ENCODE results near the gene SAV1.
A peak's percentile ranks its signal among the peaks of the same experiment; 100 is the strongest.
"Not testable (repeated sequence)": the region's sequence is repeated elsewhere in the genome, so short reads cannot be mapped to it uniquely, and the experiment has no call there.

SAV1 gene

DNA sequence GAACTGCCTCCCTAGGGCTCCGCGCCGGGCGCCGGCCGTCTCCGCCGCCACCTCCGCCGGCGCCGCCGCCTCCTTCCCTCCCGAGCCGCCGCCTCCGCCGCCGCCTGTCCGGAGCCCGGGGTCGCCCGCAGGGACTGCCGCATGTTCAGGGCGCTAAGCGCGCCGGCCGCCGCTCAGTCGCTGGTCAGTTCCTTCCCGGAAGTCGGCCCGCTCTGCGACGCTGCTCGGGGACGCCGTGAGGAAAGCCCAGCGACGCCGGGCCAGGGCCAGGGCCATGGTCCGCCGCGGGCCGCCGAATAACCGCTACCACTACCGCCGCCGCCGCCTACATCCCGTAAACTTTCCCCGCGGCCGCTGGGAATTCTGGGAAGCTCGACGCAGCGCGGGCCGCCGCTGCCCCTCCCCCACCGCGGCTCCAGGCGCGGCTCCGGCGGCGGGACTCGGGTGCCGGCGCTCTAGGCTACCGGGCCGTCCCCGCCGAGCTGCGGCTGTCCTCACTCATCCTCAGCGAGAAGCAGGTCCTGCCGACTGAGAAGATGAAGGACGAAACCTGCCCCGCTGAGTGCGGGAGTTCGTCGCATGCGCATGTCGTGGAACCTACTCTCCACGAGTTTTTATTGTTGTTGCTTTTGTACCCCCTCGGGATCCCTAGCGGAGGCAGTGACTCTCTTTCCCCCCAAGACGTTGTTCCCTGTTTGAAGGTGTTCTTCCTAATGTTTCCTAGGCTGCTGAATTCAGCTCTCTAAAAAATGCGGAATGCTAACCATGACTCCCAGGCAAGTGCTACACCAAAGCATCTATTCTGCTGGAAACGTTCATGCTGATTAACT lies at the start of gene SAV1:
SAV1 (minus strand) TSS at position 311 of the 830 bp plus-strand sequence. CDS start 339 bp downstream, outside the sequence.
- peak in 1 of 2 donors; percentile 22 for DNase-seq (ENCODE audit: extremely low read depth in 1 of 2, low read depth in 1 of 2)

DNA sequence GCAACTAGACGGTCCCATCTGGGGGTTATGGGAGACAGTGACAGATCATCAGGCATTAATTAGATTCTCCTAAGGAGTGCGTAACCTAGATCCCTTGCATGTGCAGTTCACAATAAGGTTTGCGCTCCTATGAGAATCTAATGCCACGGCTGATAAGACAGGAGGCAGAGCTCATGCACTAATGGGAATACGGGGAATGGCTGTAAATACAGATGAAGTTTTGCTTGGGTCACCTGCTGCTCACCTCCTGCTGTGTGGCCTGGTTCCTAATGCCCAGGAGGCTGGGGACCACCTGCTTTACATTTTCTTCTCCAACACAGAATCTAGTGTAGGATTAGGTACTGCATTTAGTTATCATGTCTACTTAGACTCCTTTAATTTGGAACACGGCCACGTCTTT lies 49.7 kb upstream of the SAV1 start:
- DNase-seq (ENCODE audit: extremely low read depth in 1 of 2, low read depth in 1 of 2) = no peak

GRCh38 chr14:50714450-50715073 lies 46.5 kb upstream of the SAV1 start:
- no peak for DNase-seq (ENCODE audit: extremely low read depth in 1 of 2, low read depth in 1 of 2)

- no peak for DNase-seq (ENCODE audit: extremely low read depth in 1 of 2, low read depth in 1 of 2)
These were observed 42.9 kb upstream of the SAV1 start for GRCh38 chr14:50711043-50711442.

GRCh38 chr14:50705026-50705593 lies 37.0 kb upstream of the SAV1 start:
- DNase-seq (ENCODE audit: extremely low read depth in 1 of 2, low read depth in 1 of 2) = no peak

- no peak for DNase-seq (ENCODE audit: extremely low read depth in 1 of 2, low read depth in 1 of 2)
These were observed 36.4 kb upstream of the SAV1 start for GRCh38 chr14:50704454-50705010.

DNA sequence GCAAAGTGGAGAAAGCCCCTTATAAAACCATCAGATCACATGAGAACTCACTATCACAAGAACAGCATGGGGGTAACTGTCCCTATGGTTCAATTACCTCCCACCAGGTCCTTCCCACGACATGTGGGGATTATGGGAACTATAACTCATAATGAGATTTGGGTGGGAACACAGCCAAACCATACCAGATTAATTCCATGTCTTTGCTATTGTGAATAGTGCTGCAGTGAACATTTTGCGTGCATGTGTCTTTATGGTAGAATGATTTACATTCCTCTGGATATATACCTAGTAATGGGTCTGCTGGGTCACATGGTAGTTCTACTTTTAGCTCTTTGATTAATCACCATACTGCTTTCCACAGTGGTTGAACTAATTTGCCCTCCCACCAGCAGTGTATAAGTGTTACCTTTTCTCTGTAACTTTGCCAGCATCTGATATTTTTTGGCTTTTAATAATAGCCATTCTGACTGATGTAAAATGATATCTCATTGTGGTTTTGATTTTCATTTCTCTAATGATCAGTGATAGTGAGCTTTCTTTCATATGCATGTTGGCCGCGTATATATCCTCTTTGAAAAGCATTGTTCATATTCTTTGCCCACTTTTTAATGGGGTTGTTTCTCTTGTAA lies 29.7 kb upstream of the SAV1 start:
- no peak for DNase-seq (ENCODE audit: extremely low read depth in 1 of 2, low read depth in 1 of 2)

DNA sequence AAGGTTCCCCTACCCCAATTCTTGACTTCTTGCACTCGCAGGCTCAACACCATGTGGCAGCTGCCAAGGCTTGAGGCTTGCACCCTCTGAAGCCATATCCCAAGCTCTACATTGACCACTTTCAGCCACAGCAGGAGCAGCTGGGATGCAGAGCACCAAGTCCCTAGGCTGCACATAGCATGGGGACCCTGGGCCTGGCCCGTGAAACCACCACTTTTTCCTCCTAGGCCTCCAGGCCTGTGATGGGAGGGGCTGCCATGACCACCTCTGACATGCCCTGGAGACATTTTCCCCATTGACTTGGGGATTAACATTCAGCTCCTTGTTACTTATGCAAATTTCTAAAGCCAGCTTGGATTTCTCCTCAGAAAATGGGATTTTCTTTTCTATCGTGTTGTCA lies 26.2 kb upstream of the SAV1 start:
- DNase-seq (ENCODE audit: extremely low read depth in 1 of 2, low read depth in 1 of 2) = not testable (repeated sequence)

- no peak for DNase-seq (ENCODE audit: extremely low read depth in 1 of 2, low read depth in 1 of 2)
These were observed 20.8 kb upstream of the SAV1 start for GRCh38 chr14:50688875-50689274.

DNA sequence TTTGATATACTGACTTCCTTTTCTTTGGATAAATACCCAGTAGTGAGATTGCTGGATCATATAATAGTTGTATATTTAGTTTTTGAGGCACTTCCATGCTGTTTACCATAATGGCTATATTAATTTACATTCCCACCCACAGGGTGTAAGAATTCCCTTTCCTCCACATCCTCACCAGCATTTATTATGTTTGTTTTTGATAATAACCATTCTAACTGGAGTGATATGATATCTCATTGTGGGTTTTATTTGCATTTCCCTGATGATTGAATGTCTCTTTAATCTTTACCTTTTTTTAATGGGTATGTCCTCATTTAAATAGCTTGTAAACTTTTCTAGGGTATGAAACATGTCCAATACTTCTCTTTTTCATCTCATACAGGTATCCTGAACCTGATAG lies 11.6 kb upstream of the SAV1 start:
- no peak for DNase-seq (ENCODE audit: extremely low read depth in 1 of 2, low read depth in 1 of 2)

GRCh38 chr14:50678163-50678562 lies 10.1 kb upstream of the SAV1 start:
- no peak for DNase-seq (ENCODE audit: extremely low read depth in 1 of 2, low read depth in 1 of 2)

DNA sequence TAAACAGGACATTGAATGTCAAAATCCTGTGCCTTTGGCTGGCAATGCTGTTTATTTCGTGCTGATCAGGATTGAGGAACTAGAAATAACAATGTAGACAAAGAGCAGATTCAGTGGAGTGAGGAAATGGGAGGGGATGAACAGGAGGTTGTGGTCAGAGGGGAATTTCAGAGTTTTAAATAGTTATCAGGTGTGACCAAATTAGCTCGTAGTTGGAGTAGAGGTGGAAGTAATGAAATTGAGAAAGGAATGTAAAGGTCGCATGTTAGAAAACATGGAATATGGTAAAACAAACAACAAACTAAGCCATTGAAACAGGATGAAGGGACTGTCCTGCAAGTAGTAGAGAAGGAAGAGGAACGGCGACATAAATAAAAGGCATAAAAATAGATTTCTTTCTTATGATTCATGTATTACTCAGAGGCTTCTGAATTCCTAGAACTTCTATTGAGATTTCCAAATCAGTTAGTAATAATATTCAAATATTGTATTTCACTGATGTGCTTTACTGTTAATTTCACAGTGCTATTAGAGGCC lies 9.5 kb upstream of the SAV1 start:
- no peak for DNase-seq (ENCODE audit: extremely low read depth in 1 of 2, low read depth in 1 of 2)

GRCh38 chr14:50676814-50677516 lies 8.9 kb upstream of the SAV1 start:
- DNase-seq (ENCODE audit: extremely low read depth in 1 of 2, low read depth in 1 of 2) = no peak

DNA sequence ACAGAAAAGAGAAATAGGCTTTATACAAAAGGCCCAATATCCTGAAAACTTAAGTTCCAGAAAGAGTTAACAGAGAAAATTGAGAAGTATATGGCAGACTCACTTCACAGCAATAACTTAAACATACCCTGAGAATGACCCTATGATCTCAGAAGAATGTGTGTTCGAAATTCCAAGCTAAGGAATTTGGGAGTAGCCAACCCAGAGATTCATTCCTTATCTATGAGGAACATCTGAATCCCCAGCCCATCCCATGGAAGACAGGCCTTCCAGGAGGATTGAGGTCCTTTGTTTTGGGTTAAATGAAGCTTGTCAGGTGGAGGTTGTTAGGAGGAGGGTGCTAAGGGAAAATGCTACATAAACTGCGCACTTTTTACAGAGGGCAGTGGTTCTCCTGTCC lies 7.5 kb upstream of the SAV1 start:
- DNase-seq (ENCODE audit: extremely low read depth in 1 of 2, low read depth in 1 of 2) = no peak

DNA sequence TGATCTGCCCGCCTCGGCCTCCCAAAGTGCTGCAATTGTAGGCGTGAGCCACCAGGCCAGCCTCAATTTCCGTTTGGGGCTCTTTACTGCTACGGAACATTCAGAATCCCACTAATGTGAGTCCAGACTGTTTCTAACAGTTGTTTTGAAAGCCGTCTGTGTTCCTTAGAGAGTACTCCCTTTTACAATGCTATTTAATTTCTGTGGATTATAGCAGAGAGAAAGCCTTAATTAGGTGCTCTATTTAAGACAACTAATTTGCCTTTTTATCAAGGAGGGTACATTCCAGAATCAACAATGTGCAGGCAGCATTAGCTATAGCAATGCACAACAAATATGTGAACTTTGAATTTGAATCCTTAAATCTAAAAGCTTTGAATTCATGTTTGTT lies 2.8 kb upstream of the SAV1 start:
- no peak for DNase-seq (ENCODE audit: extremely low read depth in 1 of 2, low read depth in 1 of 2)

GRCh38 chr14:50670196-50670865 lies 2.2 kb upstream of the SAV1 start:
- no peak for DNase-seq (ENCODE audit: extremely low read depth in 1 of 2, low read depth in 1 of 2)

- no peak for DNase-seq (ENCODE audit: extremely low read depth in 1 of 2, low read depth in 1 of 2)
These were observed 1.4 kb upstream of the SAV1 start for GRCh38 chr14:50669441-50669986.

GRCh38 chr14:50668826-50669143 lies 679 bp upstream of the SAV1 start:
- DNase-seq (ENCODE audit: extremely low read depth in 1 of 2, low read depth in 1 of 2) = no peak

GRCh38 chr14:50667684-50667995 lies 466 bp downstream of the SAV1 start:
- DNase-seq (ENCODE audit: extremely low read depth in 1 of 2, low read depth in 1 of 2) = peak in 1 of 2 donors; percentile 5
